Suppressor macrophage treated with lipopolysaccharide for 1 hour (primary cell): Measurements from ENCODE around the gene ABCA2.
"Not testable (repeated sequence)": the region's sequence is repeated elsewhere in the genome, so short reads cannot be mapped to it uniquely, and the experiment has no call there.

ENCODE experiments used
- DNase-seq, 3 donors: peaks; one replicate each; pipeline ENCODE4 v3.0.0-alpha.2; 2020 to 2022

The ABCA2 gene

DNA sequence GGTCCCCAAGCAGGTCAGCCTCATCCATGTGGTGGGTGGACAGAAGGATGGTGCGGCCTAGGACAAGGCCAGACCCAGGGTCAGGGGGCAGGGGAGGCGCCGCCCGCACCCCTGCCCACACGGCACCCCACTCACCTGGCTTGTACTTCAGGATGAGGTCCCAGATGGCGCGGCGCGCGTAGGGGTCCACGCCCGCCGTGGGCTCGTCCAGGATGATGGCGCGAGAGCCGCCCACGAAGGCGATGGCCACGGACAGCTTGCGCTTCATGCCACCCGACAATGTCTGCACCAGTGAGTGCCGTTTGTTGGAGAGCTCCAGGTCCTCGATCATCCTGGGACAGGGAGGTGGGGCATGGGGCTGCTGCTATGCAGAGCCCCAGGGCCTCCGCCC is 12.5 kb downstream of the ABCA2 start:
- DNase-seq: no peak

DNA sequence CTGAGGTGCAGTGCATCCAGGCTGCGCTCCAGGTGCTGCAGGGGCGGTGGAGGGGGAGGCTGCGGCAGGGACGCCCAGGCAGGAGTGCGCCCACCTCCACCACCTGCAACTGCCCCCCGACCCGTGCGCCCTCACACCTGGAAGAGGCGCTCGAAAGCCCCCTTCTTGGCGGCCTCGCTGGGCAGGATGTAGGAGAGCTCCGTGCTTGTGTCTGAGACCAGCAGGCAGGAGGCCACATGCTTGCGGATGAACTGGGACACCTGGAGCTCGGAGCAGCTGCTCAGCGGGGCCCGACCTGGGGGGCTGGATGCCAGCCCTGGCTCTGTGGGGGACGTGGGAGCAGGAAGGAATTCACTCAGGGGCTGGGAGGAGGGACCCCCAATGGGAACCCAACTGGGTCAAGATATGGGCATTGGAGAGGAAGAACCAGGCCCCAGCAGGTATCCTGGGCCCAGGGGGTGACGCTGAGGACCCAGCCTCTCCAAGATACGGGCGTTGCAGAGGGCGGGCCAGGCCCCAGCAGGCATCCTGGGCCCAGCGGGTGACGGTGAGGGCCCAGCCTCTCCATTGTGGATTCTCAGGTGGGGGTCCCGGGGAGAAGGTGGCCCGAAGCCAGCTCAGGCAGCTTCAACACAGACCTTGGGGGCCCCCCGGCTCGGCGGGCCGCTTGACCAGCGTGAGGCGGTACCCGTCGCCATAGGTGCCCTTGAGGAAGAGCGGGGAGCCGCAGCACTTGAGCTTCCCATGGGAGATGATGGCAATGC is 13.1 kb downstream of the ABCA2 start:
- DNase-seq: no peak

DNA sequence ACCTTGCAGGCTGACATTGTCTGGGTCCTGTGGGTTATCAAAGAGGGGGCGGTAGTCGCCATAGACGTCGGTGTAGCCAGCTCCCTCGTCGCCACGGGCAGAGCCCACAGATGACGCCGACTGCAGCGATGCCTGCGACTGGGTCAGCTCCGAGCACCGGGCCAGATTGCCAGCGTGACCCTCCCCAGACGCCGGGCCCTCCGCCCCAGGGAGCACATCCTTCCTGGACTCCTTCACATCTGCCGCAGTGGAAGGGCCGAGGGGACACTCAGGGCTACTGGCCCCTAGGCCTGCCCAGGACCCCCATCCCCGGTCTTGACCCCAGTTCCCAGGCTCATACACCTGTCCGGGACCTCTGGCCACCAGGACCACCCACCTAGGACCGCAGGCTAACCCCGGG is 13.9 kb downstream of the ABCA2 start:
- DNase-seq: no peak

DNA sequence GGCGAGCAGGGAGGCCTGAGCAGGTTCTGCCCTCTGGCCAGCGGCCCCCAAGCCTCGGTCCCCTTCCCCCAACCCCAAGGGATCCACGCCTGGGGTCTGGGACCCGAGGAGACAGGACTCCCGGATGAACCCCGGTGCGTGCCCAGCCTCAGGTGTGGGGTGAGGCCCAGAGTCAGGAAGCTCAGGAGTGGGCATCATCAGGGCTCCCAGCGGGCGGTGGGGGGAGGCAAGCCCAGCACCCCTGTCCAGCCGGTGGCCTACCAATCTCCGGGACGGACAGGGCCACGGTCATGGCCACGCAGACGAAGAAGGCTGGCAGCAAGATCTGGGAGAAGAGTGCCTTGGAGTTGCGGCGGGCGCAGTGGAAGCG is 14.5 kb downstream of the ABCA2 start:
- DNase-seq: no peak

DNA sequence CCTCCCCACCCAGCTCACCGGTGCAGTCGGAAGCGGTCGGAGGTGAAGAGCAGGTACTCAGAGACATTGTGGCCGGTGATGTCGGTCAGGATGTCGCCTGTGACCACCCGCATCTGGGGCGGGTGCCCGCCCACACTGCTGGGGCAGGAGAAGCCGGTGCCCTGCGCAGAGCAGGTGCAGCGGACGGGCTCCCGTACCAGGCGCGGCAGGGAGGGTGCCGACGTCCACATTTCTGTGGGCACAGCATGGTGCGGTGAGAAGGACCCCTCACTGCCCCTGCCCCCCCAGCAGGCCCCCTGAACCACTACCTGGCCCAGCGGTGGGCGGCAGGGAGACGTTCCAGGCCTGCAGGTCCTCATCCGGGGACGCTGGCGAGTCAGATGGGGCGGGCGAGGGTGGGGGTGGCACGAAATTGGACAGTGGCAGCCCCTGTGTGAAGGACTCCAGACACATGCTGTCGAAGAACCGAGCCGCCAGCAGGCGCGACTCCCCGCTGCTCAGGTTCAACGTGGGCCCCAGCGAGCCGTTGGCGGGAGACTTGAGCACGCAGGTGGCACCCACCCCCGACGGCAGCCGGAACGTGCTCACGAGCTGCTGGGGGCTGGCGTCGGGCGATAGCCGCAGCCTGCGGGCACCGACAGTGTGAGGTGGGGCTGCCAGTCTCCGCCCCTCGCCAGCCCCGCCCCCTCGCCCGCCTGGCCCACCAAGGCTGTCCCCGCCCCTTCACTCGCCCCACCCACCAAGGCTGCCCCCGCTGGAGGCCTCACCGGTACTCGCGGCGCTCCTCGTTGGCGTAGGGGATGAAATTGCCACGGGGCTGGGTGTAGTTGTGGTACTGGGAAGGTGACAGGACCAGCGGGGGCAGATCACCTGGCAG is 15.1 kb downstream of the ABCA2 start:
- DNase-seq: no peak

DNA sequence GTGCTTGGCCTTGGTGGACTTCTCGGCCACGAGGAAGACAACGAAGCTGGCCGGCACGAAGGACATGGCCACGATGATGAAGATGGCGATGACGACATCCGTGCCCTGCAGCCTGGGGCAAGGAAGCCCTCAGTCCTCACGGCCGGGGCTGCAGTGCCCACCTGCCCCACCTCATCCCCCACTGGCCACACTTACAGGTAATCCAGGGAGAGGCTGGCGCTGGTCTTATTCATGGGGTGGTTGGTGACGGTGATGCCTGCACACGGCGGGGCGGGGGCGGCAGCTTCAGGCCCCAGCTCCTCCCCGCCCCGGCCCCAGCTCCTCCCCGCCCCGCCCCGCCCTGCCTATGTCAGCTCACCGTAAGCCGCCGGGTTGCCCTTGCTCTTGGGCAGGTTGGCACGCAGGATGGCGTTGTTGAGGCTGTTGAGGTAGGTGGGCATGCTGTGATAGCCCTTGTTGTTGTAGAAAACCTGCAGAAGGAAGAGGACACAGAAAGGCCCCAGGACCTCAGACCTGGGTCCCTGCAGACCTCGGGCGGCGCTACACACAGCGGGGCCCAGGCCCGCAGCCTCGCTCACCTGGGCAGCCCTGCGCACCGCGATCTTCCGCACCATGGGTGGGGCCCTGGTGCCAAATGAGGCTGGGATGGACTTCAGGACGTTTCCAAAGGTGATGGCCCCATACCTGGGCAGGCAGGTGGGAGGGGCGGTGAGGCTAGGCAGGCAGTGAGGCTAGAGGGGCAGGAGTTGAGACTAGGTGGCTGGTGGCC is 15.9 kb downstream of the ABCA2 start:
- no peak for DNase-seq

DNA sequence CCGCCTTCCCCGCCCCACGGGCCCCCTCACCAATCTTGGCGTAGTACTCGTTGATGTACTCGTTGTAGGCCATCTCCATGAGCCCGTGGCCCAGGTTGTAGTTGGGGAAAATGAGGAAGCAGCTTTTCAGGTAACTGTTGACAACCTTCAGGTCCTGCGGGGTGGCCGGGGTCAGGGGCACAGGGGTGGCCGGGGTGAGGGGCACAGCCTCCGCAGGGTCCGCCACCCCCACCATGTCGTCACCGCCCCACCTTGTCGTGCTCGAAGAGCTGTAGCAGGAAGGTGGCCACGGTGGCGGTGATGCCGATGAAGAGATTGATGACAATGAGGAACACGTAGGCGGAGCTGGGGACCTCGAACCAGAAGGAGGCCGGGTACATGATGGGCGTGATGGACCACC is 16.9 kb downstream of the ABCA2 start:
- no peak for DNase-seq

DNA sequence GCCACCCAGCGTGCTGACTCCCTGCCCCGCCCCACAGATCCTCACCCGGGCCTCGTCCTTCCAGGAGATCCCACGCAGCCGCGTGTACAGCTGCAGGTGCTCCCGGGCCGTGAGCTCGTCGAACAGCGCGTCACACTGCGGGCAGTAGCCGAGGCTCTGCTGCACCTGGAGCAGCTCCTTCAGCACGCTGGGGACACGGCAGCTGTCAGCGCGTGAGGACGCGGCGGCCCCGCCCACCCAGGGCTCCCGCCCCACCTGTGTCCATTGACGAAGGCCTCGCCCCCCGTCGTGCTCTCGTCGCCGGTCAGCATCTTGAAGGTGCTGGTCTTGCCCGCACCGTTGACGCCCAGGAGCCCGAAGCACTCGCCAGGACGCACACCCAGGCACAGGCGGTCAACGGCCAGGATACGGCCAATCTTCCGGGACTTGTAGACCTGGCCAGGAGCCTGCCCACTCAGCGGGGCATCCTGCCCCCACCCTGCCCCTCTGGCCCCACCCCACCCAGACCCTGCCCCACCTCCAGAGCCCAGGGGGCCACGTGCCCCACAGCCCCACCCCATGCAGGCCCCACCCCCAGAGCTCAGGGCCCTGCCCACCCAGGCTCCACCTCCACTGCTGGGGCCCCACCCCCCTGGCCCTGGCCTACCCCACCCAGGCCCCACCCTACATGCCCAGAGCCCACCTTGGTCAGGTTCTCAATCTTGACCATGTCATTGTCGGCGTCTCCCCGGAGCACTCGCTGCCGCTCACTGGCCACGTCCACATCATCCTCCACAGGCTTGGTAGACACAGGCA is 17.9 kb downstream of the ABCA2 start:
- DNase-seq: no peak

DNA sequence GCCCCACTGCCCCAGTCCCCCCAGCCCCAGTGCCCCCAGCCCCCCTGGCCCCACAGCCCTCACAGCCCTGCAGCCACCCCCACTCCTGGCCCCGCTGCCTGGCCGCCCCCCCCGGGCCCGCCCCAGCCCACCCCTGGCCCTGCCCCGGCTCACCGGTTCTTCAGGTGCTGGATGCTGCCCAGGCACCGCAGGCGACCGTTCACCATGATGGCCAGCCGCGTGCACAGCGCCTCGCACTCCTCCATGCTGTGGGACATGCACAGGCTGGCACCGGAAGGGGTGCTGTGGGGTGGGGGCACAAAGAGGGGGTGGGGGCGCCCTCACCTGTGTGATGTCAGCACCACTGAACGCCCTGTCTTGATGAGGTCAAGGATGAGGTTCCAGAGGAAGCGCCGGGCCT is 18.8 kb downstream of the ABCA2 start:
- no peak for DNase-seq

DNA sequence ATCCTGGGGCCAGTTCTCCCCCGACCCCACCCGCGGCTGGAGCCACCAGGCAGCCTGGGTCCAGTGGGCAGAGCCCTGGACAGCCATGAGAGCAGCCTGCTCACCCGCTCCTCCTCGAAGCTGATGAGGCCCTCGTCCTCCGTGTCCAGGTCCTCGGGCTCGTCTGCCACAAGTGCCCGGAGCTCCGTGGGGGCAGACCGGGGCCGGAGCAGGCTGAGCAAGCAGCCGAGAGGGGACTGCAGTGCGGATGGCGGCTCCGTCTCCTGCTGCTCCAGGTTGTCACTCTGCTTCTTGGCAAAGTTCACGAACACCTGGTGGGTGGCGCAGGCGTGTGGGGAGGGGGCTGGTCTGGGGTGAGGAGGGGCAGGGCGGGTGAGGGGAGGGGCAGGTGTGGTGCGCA is 19.7 kb downstream of the ABCA2 start:
- DNase-seq: no peak

DNA sequence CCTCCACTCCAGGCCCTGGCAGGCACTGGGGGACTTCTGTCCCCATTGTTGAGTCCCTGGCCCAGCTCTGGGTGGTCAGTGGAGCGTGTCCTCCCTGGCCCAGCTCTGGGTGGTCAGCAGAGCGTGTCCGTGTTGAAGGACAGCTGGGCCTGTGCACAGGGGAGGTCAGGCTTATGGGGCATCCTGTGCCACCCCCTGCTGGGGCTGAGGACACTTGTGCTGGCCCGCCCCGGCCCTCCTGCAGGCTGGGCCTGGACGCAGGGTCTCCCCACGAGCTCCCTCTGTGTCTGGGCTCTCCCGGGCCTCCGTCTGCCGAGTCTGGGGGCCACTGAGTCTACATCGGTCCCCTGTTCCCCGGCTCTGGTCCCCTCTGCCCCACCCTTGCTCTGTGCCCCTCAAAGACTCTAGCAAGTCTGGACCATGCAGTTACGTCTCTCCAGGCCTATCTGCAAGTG is 20.2 kb downstream of the ABCA2 start:
- DNase-seq: no peak

DNA sequence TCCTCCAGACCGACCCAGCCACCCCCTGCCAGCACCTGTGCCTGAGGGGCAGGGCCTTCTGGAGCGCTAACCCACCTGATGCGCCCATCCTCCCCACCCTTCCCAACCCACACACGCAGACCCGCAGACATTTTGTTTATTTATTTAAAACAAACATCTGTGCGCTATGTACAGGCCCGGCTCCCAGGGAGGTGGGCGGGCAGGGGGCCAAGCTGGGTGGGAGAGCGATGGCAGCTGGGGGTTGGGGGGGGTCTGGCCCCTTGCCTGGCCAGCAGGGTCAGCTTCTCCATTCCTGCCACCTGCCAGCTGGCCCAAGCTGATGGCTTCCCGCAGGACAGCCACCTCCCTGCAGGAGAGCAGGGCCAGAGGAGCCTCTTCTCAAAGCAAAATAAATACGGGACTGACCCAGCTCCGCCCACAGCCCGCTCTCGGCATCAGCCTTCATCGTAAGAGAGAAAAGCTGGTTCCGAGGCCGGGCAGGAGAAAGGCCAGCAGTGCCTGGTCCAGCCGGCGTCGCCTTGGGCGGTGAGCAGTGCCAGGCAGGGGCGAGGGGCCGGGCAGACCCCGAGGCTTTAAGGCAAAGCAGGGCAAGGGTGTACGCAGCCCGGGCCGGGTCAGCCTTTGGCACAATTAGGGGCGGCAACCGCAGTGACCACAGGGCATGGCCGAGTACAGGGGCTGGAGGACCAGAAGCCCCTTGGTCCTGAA is 20.8 kb downstream of the ABCA2 start:
- DNase-seq: no peak

DNA sequence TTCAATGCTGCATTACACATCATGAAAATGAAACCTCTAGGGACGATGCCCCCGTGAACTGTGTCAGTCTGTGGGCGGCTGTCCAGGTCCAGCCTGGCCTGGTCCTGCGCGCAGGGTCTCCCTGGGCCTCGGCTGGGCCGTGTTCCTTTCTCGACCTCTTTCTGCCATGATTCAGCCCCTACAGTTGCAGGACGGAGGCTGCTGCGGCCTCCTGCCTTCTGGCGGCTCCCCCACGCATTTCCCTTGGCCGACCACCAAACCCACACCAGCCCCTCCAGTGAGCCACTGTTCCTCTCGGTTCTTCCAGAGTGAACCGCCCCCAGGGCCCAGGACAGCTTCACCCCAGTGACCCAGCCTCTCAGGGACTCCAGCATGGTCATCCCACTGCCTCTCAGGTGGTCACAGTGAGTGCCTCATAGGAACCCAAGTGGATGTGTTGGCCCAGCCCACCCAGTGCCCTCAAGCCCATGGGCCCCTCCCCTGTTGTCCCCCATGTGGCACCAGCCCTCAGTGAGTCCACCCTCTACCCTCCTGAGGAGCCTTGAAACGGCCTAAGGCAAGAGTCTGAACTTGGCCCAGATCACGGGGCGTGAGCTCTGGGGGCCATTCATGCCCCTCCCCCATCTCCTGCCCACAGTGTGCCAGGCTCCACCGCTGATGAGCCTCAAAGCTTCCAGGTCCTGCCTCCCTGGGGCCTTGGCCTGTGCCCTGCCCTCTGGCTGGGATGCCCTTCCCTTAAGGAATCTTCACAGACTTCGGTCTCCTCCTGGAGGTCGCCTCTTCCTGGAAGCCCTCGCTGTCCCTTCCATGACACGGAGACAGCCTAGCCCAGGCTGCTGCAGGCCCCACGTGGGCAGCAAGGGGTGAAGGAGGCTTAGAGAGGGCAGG is 21.7 kb downstream of the ABCA2 start:
- no peak for DNase-seq

DNA sequence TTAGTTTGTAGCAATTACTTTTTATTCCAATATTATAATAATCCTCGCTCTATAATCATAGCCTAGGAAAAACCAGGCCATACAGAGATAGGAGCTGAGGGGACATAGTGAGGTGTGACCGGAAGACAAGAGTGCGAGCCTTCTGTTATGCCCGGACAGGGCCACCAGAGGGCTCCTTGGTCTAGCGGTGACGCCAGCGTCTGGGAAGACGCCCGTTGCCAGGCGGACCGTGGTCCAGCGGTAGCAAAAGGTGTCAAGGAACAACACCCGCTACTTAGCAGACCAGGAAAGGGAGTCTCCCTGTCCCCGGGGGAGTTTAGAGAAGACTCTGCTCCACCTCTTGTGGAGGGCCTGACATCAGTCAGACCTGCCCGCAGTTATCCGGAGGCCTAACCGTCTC is 23.8 kb downstream of the ABCA2 start:
- not testable (repeated sequence) for DNase-seq

DNA sequence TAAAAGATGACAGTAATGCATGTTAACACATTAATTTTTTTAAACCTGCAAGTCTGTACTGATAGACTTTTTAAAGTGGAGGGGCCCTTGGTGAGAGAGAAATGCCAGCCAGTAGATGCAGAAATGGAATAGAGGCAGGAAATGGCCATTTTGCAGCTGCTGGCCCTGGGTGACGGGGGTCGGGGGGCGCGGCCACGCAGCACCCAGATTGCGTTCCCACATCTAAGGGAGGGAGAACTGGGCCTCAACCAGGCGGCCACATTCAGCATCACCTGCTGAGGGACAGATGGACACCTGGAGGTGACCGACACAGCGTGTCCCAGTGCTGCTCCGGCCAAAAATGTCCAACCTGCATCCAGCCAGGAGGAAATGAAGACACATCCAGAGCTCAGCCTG is 25.4 kb downstream of the ABCA2 start:
- no peak for DNase-seq

DNA sequence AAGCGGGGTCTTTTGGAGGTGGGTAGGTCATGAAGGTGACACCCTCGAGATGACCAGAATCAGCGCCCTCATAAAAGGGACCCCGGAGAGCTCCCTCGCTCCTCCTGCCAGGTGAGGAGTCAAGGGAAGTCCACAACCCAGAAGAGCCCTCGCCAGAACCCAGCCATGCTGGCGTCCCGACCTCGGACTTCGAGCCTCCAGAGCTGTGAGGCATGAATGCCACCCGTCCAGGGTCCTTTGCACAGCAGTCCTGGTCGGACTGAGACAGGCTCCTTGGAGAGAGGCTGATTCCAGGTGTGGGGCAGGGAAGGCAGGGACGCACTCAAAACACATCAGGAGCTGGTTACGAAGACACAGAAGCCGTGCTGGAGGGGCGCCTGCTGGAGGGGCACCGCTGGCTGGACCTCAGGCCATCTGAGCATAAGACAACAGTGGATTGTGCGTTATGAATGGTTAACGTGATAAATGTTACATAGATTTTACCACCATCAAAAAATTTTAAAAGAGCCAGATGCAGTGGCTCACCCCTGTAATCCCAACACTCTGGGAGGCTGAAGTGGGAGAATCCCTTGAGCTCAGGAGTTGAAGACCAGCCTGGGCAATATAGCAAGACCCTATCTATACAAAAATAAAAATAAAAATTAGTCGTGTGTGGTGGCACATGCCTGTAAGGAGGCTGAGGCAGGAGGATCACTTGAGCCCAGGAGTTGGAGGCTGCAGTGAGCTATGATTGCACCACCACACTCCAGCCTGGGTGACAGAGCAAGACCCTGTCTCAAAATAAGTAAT is 26.0 kb downstream of the ABCA2 start:
- no peak for DNase-seq

DNA sequence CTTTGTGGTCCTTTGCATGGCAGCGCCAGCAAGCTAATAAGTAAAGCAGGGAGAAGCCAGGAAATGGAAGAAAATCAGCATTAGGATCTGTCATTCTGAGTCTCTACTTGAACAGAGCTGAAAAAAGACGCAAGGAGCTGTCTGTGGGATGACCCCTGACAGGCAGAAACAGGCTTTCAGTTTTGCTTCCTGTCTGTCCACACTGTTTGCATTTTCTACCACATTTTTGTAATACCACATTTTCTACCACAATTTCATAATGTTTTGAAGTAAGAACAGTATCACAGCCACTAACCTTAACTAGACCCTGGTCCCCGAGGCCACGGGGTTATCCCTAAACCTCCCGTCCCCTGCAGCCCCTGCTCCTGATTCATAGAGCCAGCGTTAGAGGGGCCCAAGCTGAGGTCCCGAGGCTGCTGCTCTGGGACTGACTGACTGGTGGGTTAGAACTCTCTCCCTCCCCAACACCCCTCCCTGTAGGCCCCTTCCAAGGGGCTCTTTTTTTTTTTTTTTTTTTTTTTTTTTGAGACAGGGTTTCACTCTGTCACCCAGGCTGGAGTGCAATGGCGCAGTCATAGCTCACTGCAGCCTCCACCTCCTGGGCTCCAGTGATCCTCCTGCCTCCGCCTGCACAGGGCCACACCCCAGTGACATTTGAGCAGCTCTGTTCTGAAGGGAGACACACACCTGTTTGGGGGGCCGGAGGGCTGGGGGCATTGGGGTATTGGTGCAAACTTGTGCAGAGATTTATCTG is 27.7 kb downstream of the ABCA2 start:
- peak; percentile 70 to 77 (median 74) for DNase-seq

DNA sequence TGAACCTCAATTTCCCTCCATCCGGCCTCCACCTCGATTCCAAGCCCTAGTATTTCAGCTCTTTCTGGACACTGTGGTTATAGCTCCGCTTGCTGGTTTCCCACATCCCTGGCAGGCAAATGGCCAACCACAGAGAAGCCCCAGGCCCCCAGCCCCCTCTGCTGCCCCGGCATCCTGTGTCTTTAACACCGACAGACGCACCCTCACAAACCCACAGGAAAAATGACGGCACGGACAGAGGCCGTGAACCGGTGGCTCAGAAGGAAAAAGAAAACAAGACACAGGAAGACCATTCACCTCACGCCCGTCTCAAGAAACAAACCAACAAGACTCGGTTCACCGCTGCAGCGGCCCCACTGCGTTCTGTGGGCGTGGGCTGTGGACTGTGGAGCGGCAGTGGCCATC is 30.2 kb downstream of the ABCA2 start:
- no peak for DNase-seq

DNA sequence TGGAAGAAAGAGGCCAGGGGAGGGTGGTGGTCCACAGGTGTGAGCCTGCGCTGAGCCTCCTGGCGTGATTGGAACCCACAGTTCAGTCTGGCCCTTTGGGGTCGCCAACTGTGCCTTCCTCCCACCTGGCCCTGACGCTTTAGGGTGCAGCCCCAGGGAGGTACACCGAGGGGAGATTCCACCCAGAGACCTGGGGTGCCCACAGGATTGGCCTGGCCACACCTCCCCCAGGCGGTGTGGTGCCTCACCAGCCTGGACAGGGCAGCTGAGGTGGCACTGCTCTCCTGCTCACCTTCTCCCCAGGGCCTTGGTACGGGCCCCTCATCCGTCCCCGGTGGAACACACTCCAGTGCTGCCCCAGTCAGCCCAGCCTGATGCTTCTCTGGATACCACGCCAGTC is 30.7 kb downstream of the ABCA2 start:
- DNase-seq: no peak
